ENCODE results near the gene NPAS3.

NPAS3 gene

GRCh38 chr14:33554988-33555387, 616.3 kb downstream of the NPAS3 start:
- no peak for DNase-seq (ENCODE audit: low read depth in 3 of 3)

DNA sequence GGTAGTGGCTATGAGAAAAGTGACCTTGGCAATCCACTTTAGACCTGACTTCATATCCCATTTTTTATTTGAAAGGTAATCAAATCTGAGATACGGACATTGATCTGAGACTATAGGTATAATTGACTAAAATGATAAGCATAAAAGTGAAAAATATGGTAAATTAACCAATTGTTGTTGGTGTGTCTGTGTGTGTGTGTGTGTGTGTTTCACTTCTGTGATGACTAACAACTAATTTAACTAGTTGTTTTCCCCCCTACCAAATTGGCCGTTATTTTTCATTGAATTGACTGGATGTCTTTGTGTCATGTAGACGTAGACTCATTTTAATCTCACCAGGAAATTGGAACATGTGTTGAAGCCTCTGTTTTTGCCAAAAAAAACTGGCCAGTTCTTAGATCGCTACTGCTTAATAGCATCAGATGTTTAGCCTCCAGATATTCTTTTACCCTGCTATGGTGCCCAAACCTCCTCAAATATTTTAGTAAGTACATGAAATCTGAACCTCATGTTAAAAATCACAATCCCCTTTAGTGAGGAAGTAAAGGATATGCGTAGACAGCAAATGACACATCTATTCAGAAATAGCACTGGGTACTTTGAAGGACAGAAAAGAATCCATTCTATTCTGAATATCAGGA, 617.2 kb downstream of the NPAS3 start:
- no peak for DNase-seq (ENCODE audit: low read depth in 3 of 3)

- no peak for DNase-seq (ENCODE audit: low read depth in 3 of 3)
Measured at GRCh38 chr14:33556382-33557121, 617.9 kb downstream of the NPAS3 start.

- no peak for DNase-seq (ENCODE audit: low read depth in 3 of 3)
Measured at GRCh38 chr14:33560718-33561431, 622.2 kb downstream of the NPAS3 start.

GRCh38 chr14:33561488-33562175, 623.0 kb downstream of the NPAS3 start:
- DNase-seq (ENCODE audit: low read depth in 3 of 3): no peak

DNA sequence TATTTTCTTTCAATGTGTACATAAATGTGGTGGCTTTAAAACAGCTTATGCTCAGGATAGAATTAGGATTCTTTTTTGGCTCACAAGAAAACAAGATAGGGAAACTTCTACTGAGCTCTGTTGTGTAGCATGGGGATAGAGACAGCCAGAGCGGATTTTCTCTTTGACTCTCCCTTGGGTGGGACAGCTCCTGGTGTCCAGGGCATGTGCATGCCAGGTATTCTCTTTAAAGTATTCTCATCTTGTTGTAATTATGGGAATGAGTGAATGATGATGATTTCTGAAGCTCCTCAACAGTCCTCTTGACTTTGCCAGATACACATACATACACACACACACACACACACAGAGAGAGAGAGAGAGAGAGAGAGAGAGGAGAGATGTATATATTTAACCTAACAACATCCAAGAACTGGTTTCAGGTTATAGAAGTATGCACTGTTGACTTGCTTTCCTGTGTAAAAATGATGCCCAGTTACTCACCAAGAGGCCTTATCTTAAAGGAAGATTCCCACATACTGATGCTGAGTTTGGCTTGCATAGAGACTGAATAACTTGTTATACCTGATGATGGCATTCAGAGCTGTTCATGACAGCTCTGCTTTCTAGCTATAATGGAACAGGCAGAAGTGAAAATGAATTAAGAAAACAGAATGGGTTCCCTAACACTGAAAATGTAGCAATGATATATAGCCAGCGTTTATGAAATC, 624.7 kb downstream of the NPAS3 start:
- DNase-seq (ENCODE audit: low read depth in 3 of 3): no peak

DNA sequence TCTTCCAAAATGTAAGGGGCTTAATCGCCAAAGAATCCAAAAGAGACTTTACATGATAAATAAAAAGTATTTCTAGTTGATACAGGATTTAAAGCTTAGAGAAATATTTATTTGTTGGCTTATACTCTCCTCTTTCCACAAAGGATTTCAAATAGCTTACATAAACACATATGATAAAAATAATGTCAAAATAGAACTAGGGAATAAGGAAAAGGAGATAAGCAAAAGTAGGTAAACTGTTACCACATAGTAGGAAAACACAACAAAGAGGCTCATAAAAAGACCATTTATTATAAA, 625.2 kb downstream of the NPAS3 start:
- DNase-seq (ENCODE audit: low read depth in 3 of 3): no peak

DNA sequence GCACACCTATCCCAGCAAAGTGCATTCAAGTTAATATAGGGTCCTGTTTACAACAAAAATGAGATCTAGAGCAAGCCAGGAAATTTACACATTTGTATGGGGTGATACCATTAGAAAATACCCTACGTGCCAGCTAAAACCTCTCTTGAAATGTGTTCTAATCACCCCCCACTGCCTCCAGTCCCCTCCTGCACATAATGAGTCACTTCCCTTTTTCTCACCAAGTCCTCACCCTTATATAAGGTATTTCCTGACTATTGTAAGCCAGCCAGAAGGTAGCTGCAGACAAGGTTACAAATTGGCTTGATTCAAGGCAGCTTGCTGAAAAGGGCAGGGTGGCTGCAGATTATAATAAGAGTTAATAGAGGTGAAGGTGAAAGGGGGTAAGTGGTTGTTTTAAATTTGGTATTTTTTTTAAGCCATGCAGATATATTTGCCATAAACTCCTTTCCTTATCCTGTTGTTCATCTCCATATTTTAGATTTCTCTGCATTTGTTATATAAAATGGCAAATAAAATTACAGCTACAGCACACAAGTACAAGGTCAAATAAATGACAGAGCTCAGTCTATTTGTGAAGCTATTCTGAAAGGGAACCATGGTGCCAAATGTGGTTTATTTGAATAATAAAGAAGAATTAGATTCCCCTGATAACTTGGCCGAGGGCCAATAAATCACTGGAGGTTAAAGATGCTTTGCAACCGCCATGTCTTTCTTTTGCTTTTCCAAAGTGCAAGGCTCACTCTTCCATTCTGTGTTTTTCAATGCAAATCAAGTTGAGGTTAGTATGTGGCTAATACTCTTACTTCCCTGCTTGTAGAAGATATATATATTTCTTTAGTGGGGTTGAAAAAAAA, 626.3 kb downstream of the NPAS3 start:
- no peak for DNase-seq (ENCODE audit: low read depth in 3 of 3)

DNA sequence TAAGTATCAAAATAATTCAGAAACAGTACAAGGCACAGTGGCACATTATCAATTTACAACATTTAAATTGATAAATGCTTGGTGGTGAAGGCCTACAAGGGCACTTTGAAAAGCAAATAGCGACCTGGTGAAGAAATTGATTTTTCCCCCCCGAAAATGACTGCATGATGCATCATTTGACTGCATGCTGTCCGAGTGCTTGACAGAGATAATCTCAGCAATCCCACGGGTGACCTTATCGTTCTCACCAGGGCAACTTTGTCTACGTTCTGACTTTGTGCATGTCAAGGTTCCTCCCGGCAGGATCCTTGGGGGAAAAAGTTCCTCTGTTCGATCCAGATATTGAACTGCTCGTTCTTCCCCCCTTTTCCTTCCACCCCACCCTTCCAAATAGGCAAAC, 627.4 kb downstream of the NPAS3 start:
- no peak for DNase-seq (ENCODE audit: low read depth in 3 of 3)

DNA sequence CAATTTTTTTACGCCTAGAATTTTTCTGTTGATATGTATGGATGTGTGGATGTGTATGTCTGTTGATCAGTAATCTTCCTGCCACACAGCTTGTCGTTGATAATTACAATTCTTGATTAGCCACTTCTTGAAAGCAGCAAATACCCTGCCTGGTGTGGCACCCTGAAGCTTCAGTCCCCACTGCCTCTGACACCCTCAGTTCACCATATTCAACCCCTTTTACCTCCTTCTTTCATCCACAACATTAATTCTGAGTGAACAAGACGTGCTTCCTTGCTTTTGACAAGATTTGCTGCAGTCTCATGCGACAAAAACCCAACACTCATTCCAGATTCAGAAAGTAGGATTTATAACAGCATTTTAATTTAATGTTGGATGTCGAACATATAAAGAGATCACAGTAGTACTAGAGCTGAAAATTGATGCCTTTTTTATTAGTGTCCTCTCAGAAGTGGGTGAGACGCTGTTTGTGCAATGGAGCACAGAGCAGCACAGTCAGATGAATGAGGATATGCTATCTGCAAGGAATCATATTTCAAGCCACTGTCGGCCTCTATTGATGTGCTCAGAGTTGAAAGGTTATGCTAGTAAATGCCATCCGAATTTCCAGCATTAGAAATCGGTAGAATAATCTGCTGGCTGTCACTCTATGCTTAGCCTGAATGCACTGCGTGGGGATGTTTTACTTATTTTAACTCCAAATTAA, 628.5 kb downstream of the NPAS3 start:
- no peak for DNase-seq (ENCODE audit: low read depth in 3 of 3)

- no peak for DNase-seq (ENCODE audit: low read depth in 3 of 3)
Measured at GRCh38 chr14:33567731-33568130, 629.1 kb downstream of the NPAS3 start.

GRCh38 chr14:33568935-33569579, 630.4 kb downstream of the NPAS3 start:
- DNase-seq (ENCODE audit: low read depth in 3 of 3): no peak

- no peak for DNase-seq (ENCODE audit: low read depth in 3 of 3)
Measured at GRCh38 chr14:33569821-33570687, 631.4 kb downstream of the NPAS3 start.

- DNase-seq (ENCODE audit: low read depth in 3 of 3): no peak
Measured at GRCh38 chr14:33570694-33571310, 632.1 kb downstream of the NPAS3 start.

GRCh38 chr14:33573301-33573880, 634.7 kb downstream of the NPAS3 start:
- DNase-seq (ENCODE audit: low read depth in 3 of 3): no peak

DNA sequence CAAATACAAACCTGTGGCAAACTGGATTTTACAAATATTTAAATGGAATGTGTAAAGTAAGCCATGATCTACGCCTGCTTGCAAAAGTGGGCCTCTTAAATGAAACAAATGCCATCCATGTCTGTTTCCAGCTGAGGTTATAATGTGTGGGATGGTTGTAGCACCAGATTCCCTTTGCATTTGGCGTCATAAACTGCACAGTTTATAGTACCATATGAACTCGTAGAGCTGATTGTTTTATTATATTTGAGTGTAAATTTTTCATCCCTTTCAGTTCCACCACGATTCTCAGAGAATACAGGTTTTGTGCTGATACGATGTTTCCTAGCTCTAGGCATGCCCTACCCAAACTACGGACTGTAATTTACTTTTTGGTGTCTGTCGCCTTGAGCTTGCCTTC, 637.3 kb downstream of the NPAS3 start:
- no peak for DNase-seq (ENCODE audit: low read depth in 3 of 3)

GRCh38 chr14:33578461-33579216, 640.0 kb downstream of the NPAS3 start:
- DNase-seq (ENCODE audit: low read depth in 3 of 3): no peak

All from stimulated activated CD4-positive, alpha-beta T cell treated with anti-CD3 and anti-CD28 coated beads, TNF-alpha, amount 100 ng/mL, for 4 hours (primary cell).